ENCODE results near the gene CRLF2. TPM values are rescaled to one million over a fixed set of nuclear protein-coding genes. Genes with fewer than 3 reads are reported as not detected.

Gene CRLF2
- total and polyA plus RNA-seq, 4 donors: 0.19 TPM; not detected in 3

DNA sequence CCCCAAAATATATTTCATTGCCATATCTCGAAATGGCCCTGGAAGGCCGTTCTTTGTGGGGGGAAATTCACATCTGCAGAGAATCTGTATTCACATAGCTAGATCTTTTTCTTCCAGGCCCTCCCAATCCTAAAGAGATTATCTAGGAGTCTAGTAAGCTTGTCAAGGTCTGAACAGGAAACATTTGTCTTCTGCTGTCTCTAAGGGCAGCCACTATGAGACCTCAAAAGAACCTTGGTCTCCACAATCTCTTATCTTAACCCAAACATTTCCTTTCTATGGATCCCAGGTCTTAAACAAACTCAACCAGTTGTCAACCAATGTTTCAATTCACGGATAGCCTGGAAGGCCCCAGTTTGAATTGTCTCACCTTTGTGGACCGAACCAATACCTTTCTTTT, 45.0 kb downstream of the CRLF2 start:
- TF ChIP-seq, protein P1, sequence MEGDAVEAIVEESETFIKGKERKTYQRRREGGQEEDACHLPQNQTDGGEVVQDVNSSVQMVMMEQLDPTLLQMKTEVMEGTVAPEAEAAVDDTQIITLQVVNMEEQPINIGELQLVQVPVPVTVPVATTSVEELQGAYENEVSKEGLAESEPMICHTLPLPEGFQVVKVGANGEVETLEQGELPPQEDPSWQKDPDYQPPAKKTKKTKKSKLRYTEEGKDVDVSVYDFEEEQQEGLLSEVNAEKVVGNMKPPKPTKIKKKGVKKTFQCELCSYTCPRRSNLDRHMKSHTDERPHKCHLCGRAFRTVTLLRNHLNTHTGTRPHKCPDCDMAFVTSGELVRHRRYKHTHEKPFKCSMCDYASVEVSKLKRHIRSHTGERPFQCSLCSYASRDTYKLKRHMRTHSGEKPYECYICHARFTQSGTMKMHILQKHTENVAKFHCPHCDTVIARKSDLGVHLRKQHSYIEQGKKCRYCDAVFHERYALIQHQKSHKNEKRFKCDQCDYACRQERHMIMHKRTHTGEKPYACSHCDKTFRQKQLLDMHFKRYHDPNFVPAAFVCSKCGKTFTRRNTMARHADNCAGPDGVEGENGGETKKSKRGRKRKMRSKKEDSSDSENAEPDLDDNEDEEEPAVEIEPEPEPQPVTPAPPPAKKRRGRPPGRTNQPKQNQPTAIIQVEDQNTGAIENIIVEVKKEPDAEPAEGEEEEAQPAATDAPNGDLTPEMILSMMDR (IDR thresholded peaks at IDR 0.05; ENCODE audit: low read depth, low read length, missing input control): no peak
- no peak for TF ChIP-seq FOXA1 (IDR thresholded peaks at IDR 0.05)
- TF ChIP-seq TAF1 (conservative IDR thresholded peaks at IDR 0.05): no peak
- TF ChIP-seq, protein P2, sequence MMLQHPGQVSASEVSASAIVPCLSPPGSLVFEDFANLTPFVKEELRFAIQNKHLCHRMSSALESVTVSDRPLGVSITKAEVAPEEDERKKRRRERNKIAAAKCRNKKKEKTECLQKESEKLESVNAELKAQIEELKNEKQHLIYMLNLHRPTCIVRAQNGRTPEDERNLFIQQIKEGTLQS (IDR thresholded peaks at IDR 0.05): no peak
- TF ChIP-seq RXRA (IDR thresholded peaks at IDR 0.05): no peak
- WGBS: 48% methylated on average over 4 of the region's 4 CpGs
- Histone ChIP-seq H3K9me3 (ENCODE audit: control insufficient read depth in 4 of 4, low read length in 3 of 4) (no peaks in the 10 kb centered on the region), H3K9ac (ENCODE audit: low read depth in 1 of 2, low read length in 2 of 2) (no peak overlapping the region), H3K4me3 (ENCODE audit: low read depth in 1 of 3, low read length in 3 of 3) (no peak overlapping the region), H3K4me1 (ENCODE audit: control insufficient read depth in 4 of 4, insufficient read depth in 4 of 4, low read length in 3 of 4) (no peaks in the 10 kb centered on the region), H3K27me3 (ENCODE audit: control insufficient read depth in 4 of 4, insufficient read depth in 4 of 4, low read length in 3 of 4) (peaks cover 0 to 3% (median 0%) of the 10 kb centered on the region in 4 donors), H3K36me3 (ENCODE audit: control insufficient read depth in 4 of 4, insufficient read depth in 3 of 4, low read depth in 1 of 4, low read length in 3 of 4) (no peaks in the 10 kb centered on the region), H3K27ac (ENCODE audit: low read depth in 1 of 2, low read length in 2 of 2) (no peak overlapping the region)
- DNase-seq (ENCODE audit: low spot score): no peak

DNA sequence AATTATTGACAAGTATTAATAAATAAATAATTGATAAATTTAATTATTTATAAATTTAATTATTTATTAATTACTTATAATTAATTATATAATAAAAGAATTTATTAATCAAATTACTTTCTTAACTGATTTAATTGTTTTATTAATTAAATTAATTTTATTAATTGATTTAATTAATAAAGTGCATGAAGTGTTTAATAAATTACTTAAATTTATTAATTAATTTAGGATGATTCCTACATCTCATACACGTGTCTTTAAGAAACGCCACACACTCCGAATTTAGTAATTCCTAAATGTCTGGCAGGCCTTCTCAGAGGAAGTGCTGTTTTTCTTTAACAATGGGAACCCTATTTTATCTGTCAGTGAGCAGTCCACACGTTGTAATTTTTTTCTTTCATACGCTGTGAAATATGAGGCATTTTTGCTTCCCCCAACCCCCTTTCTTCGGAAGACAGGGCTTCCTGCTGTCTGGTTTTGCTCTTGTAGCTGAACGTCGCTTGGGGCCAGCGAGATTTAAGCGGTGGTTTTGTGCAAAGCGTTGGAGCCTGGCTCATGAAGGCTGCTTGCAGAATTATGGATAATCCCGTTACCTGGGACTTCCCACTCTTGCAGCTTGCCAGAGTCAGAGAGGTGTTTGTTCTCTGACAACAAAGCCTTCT, 46.8 kb downstream of the CRLF2 start:
- no peak for TF ChIP-seq NR2F2 (IDR thresholded peaks at IDR 0.05)
- TF ChIP-seq, protein P1 (IDR thresholded peaks at IDR 0.05; ENCODE audit: low read depth, low read length, missing input control): no peak
- TF ChIP-seq, protein P3, sequence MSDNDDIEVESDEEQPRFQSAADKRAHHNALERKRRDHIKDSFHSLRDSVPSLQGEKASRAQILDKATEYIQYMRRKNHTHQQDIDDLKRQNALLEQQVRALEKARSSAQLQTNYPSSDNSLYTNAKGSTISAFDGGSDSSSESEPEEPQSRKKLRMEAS (IDR thresholded peaks at IDR 0.05): no peak
- TF ChIP-seq RXRA (IDR thresholded peaks at IDR 0.05): no peak
- TF ChIP-seq TAF1 (conservative IDR thresholded peaks at IDR 0.05): no peak
- TF ChIP-seq, protein P4, sequence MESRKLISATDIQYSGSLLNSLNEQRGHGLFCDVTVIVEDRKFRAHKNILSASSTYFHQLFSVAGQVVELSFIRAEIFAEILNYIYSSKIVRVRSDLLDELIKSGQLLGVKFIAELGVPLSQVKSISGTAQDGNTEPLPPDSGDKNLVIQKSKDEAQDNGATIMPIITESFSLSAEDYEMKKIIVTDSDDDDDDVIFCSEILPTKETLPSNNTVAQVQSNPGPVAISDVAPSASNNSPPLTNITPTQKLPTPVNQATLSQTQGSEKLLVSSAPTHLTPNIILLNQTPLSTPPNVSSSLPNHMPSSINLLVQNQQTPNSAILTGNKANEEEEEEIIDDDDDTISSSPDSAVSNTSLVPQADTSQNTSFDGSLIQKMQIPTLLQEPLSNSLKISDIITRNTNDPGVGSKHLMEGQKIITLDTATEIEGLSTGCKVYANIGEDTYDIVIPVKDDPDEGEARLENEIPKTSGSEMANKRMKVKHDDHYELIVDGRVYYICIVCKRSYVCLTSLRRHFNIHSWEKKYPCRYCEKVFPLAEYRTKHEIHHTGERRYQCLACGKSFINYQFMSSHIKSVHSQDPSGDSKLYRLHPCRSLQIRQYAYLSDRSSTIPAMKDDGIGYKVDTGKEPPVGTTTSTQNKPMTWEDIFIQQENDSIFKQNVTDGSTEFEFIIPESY (IDR thresholded peaks at IDR 0.05): no peak
- no peak for TF ChIP-seq RAD21 (IDR thresholded peaks at IDR 0.05)
- no peak for DNase-seq (ENCODE audit: low spot score)
- no peaks in the 10 kb centered on the region for H3K9me3 ChIP-seq (ENCODE audit: control insufficient read depth in 4 of 4, low read length in 3 of 4)
- no peaks in the 10 kb centered on the region for H3K36me3 ChIP-seq (ENCODE audit: control insufficient read depth in 4 of 4, insufficient read depth in 3 of 4, low read depth in 1 of 4, low read length in 3 of 4)
- WGBS: 40% methylated on average over 12 of the region's 12 CpGs
- no peak overlapping the region for H3K27ac ChIP-seq (ENCODE audit: low read depth in 1 of 2, low read length in 2 of 2)
- H3K9ac ChIP-seq (ENCODE audit: low read depth in 1 of 2, low read length in 2 of 2): no peak overlapping the region
- no peak overlapping the region for H3K4me3 ChIP-seq (ENCODE audit: low read depth in 1 of 3, low read length in 3 of 3)
- no peaks in the 10 kb centered on the region for H3K4me1 ChIP-seq (ENCODE audit: control insufficient read depth in 4 of 4, insufficient read depth in 4 of 4, low read length in 3 of 4)
- peaks cover 0 to 3% (median 0%) of the 10 kb centered on the region in 4 donors for H3K27me3 ChIP-seq (ENCODE audit: control insufficient read depth in 4 of 4, insufficient read depth in 4 of 4, low read length in 3 of 4)
